WERI-Rb-1 (cell line): ENCODE measurements around the gene KLK1.

Source experiments
- DNase-seq: peaks from one replicate; pipeline ENCODE4 v3.0.0-alpha.2; 2020
- H3K27ac ChIP-seq: fragments of 250-450 bp; sonication (Bioruptor Pico); 2 replicates; pipeline ENCODE4 v1.5.1; 2020; ENCODE audit warnings: mild to moderate bottlenecking, moderate library complexity
- H3K27me3 ChIP-seq: fragments of 250-450 bp; sonication (Bioruptor Pico); 2 replicates; pipeline ENCODE4 v1.5.1; 2021; ENCODE audit warnings: mild to moderate bottlenecking, low read depth, moderate library complexity; ENCODE audit not compliant: insufficient read depth, severe bottlenecking
- H3K36me3 ChIP-seq: fragments of 250-450 bp; sonication (Bioruptor Pico); 2 replicates; pipeline ENCODE4 v1.5.1; 2020; ENCODE audit warnings: mild to moderate bottlenecking, moderate library complexity
- H3K4me3 ChIP-seq: 2 replicates; pipeline ENCODE4 v1.5.1; 2011; ENCODE audit warnings: low read depth, mild to moderate bottlenecking, control low read depth, low read length
- H3K9me3 ChIP-seq: fragments of 250-450 bp; sonication (Bioruptor Pico); 2 replicates; pipeline ENCODE4 v1.5.1; 2021; ENCODE audit warnings: mild to moderate bottlenecking, moderate library complexity; ENCODE audit not compliant: severe bottlenecking
- CTCF ChIP-seq: IDR thresholded peaks from 2 replicates; pipeline ENCODE4 v1.5.1; 2011; ENCODE audit warnings: low read depth, mild to moderate bottlenecking, control low read depth, inconsistent platforms, low read length

Gene KLK1

GRCh38 chr19:50795664-50796073, 27.9 kb downstream of the KLK1 start:
- H3K4me3 ChIP-seq: no peak overlapping the region
- H3K9me3 ChIP-seq: no peaks in the 10 kb centered on the region
- no peak overlapping the region for H3K27ac ChIP-seq
- no peak for TF ChIP-seq CTCF
- no peaks in the 10 kb centered on the region for H3K27me3 ChIP-seq
- no peak for DNase-seq
- H3K36me3 ChIP-seq: peaks cover 53% of the 10 kb centered on the region

- H3K27ac ChIP-seq: peak overlapping the region; percentile 33
- peak; percentile 46 for TF ChIP-seq CTCF
- peaks cover 50% of the 10 kb centered on the region for H3K36me3 ChIP-seq
- DNase-seq: peak; percentile 60
- no peaks in the 10 kb centered on the region for H3K9me3 ChIP-seq
- no peak overlapping the region for H3K4me3 ChIP-seq
- no peaks in the 10 kb centered on the region for H3K27me3 ChIP-seq
Measured at GRCh38 chr19:50794876-50795663, 28.5 kb downstream of the KLK1 start.

DNA sequence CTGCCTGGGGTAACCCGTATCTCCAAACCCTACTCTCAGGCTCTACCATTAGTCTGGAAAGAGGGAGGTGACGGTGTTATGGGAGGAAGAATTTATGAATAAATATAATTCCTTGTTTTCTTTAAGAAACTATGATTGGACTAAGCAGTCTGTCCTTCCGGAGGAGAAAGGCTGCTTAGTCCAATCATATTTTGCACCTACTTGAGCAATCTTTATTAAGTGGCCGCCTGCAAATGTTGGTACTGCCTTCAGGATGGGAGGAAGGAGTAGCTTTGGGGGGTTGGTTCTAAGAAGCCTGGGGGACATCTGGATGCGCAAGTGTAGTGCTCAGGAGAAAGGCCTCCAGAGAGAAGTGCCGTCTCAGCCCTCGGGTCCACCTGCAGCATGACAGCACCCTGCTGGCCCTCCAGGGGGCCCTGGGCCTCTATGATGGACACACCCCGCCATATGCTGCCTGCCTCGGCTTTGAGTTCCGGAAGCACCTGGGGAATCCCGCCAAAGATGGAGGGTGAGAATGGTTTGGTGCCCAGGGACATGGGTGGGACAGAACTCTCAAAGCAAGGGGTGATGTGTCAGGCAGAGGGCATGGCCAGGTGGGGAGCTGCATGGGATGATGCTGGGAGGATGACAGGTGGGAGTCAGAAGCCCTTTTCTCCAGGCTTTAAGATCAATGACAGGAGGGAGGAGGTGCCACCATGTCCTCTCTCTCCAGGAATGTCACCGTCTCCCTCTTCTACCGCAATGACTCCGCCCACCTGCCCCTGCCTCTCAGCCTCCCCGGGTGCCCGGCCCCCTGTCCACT, 29.3 kb downstream of the KLK1 start:
- TF ChIP-seq CTCF: peak; percentile 47
- Histone ChIP-seq H3K36me3 (peaks cover 42% of the 10 kb centered on the region), H3K27me3 (no peaks in the 10 kb centered on the region), H3K27ac (peak overlapping the region; percentile 33), H3K4me3 (no peak overlapping the region), H3K9me3 (no peaks in the 10 kb centered on the region)
- DNase-seq: peak; percentile 84

GRCh38 chr19:50793558-50794065, 30.0 kb downstream of the KLK1 start:
- peaks cover 35% of the 10 kb centered on the region for H3K36me3 ChIP-seq
- DNase-seq: peak; percentile 26
- no peaks in the 10 kb centered on the region for H3K27me3 ChIP-seq
- H3K27ac ChIP-seq: peak overlapping the region; percentile 16; the same call in 1 of the 2 replicates
- no peaks in the 10 kb centered on the region for H3K9me3 ChIP-seq
- H3K4me3 ChIP-seq: no peak overlapping the region
- TF ChIP-seq CTCF: no peak

DNA sequence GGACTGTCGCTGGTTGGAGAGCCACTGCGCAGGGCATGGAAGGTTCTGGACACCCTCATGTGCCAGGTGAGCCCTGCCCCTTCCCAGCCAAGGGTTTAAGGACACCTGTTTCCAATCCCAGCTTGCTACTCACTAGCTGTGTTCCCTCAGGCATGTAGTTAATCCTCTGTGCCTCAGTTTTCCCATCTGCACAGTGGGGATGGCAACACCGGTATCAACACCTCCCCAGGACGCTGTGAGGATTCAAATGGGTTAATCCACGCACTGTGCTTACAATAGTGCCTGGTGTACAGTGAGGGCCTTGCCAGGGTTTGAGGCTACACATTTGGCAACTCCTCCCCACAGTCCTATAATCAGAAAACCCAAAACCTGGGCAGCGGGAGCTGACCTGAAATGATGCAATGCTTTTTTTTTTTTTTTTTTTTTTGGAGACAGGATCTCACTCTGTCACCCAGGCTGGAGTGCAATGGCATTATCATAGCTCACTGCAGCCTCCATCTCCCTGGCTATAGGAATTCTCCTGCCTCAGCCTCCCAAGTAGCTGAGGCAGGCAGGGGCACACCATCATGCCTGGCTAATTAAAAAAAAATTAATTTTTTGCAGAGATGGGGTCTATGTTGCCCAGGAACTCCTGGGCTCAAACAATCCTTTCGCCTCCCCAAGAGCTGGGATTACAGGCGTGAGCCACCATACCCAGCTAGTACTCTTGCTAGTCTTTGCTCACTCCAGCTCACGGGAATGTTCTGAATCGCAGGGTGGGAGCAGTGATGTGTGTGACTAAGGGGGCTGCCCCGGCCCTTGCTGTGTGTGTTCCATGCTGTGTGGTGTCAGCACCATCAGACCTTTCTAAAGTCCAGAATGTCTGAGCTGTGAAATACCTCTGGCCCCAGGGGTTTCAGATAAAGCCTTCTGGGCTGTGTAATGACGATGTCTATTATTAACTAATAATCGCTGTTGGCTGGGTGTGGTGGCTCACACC, 31.0 kb downstream of the KLK1 start:
- DNase-seq: no peak
- H3K27me3 ChIP-seq: no peaks in the 10 kb centered on the region
- no peak overlapping the region for H3K27ac ChIP-seq
- H3K36me3 ChIP-seq: peaks cover 25% of the 10 kb centered on the region
- no peaks in the 10 kb centered on the region for H3K9me3 ChIP-seq
- H3K4me3 ChIP-seq: no peak overlapping the region
- TF ChIP-seq CTCF: no peak
